ENCODE results near the gene PRRC2A. TPM values are rescaled to one million over a fixed set of nuclear protein-coding genes. Genes with fewer than 3 reads are reported as not detected.

Gene PRRC2A
- polyA plus RNA-seq, 1 donor from 2014 or later = 39.9 TPM

GRCh38 chr6:31624070-31624469, 3.6 kb downstream of the PRRC2A start:
- H4K20me1 ChIP-seq (ENCODE audit: insufficient read depth) = no peaks in the 10 kb centered on the region
- H3K9me2 ChIP-seq (ENCODE audit: insufficient read depth, low read length) = no peaks in the 10 kb centered on the region
- peaks cover 53% of the 10 kb centered on the region for H3K79me2 ChIP-seq (replicated peaks; ENCODE audit: insufficient read depth, low read length)
- H2AFZ ChIP-seq (ENCODE audit: low read depth, low read length) = no peak overlapping the region
- TF ChIP-seq EP300 (conservative IDR thresholded peaks at IDR 0.05; ENCODE audit: poor library complexity, severe bottlenecking) = no peak
- TF ChIP-seq RAD21 (conservative IDR thresholded peaks at IDR 0.05) = no peak
- TF ChIP-seq POLR2AphosphoS5 (IDR thresholded peaks at IDR 0.05) = no peak
- TF ChIP-seq CTCF (IDR thresholded peaks at IDR 0.05; ENCODE audit: poor library complexity, severe bottlenecking) = no peak
- no peak overlapping the region for H3K4me3 ChIP-seq (ENCODE audit: low read length)
- H3F3A ChIP-seq (ENCODE audit: insufficient read depth, low read length, poor library complexity, severe bottlenecking) = no peaks in the 10 kb centered on the region
- no peak overlapping the region for H3K4me2 ChIP-seq (ENCODE audit: low read length)
- H3K36me3 ChIP-seq (ENCODE audit: insufficient read depth, low read length) = peaks cover 5% of the 10 kb centered on the region
- no peaks in the 10 kb centered on the region for H3K27me3 ChIP-seq (ENCODE audit: insufficient read depth, low read depth, low read length)
- H3K9ac ChIP-seq (ENCODE audit: low read length) = no peak overlapping the region
- no peaks in the 10 kb centered on the region for H3K9me3 ChIP-seq (ENCODE audit: low read length)
- H3K27ac ChIP-seq (ENCODE audit: low read length) = no peak overlapping the region

GRCh38 chr6:31626952-31627351, 6.4 kb downstream of the PRRC2A start:
- Histone ChIP-seq H3K9me3 (ENCODE audit: low read length) (no peaks in the 10 kb centered on the region), H3K79me2 (replicated peaks; ENCODE audit: insufficient read depth, low read length) (peaks cover 40% of the 10 kb centered on the region), H3K9me2 (ENCODE audit: insufficient read depth, low read length) (no peaks in the 10 kb centered on the region), H3K27ac (ENCODE audit: low read length) (no peak overlapping the region), H3K4me3 (ENCODE audit: low read length) (no peak overlapping the region), H3K4me2 (ENCODE audit: low read length) (no peak overlapping the region), H4K20me1 (ENCODE audit: insufficient read depth) (no peaks in the 10 kb centered on the region), H3F3A (ENCODE audit: insufficient read depth, low read length, poor library complexity, severe bottlenecking) (no peaks in the 10 kb centered on the region), H2AFZ (ENCODE audit: low read depth, low read length) (no peak overlapping the region), H3K36me3 (ENCODE audit: insufficient read depth, low read length) (peaks cover 5% of the 10 kb centered on the region), H3K27me3 (ENCODE audit: insufficient read depth, low read depth, low read length) (no peaks in the 10 kb centered on the region), H3K9ac (ENCODE audit: low read length) (no peak overlapping the region)
- TF ChIP-seq REST (IDR thresholded peaks at IDR 0.05; ENCODE audit: borderline replicate concordance) = no peak
- no peak for TF ChIP-seq EP300 (conservative IDR thresholded peaks at IDR 0.05; ENCODE audit: poor library complexity, severe bottlenecking)
- no peak for TF ChIP-seq MXI1 (conservative IDR thresholded peaks at IDR 0.05; ENCODE audit: poor library complexity, severe bottlenecking)
- no peak for TF ChIP-seq EZH2 (IDR thresholded peaks at IDR 0.05; ENCODE audit: borderline replicate concordance, insufficient read depth, low read length, poor library complexity, severe bottlenecking)
- TF ChIP-seq CTCF (IDR thresholded peaks at IDR 0.05; ENCODE audit: poor library complexity, severe bottlenecking) = no peak
- TF ChIP-seq POLR2AphosphoS5 (IDR thresholded peaks at IDR 0.05) = no peak

Data from neural cell (in vitro differentiated cells).